SU-DHL-6 (cell line): ENCODE data around the gene C12orf75.

Experiments used
- H2AFZ ChIP-seq: fragments of 200-600 bp; sonication (generic); 2 replicates; pipeline ENCODE4 v1.6.1; 2014; ENCODE audit warnings: low read depth, mild to moderate bottlenecking, moderate library complexity, mixed read lengths, antibody characterized with exemption, low read length; ENCODE audit not compliant: severe bottlenecking
- H3F3A ChIP-seq: fragments of 200-600 bp; shearing (Covaris generic); 2 replicates; pipeline ENCODE4 v1.6.0; 2016; ENCODE audit warnings: antibody characterized with exemption, mild to moderate bottlenecking; ENCODE audit not compliant: insufficient read depth
- H3K27ac ChIP-seq: fragments of 200-600 bp; sonication (generic); 2 replicates; pipeline ENCODE4 v1.5.1; 2016; ENCODE audit warnings: low read depth, mild to moderate bottlenecking, low read length, moderate library complexity, mixed read lengths
- H3K27me3 ChIP-seq: fragments of 200-600 bp; sonication (generic), shearing (Covaris generic); 2 replicates; pipeline ENCODE4 v1.6.0; 2014; ENCODE audit warnings: mild to moderate bottlenecking, low read length
- H3K36me3 ChIP-seq: fragments of 200-600 bp; sonication (generic); 2 replicates; pipeline ENCODE4 v1.6.1; 2014; ENCODE audit warnings: mild to moderate bottlenecking, low read length, mixed read lengths
- H3K4me2 ChIP-seq: fragments of 300-600, 200-600 bp; shearing (Covaris generic), sonication (generic); 2 replicates; pipeline ENCODE4 v1.6.0; 2014; ENCODE audit warnings: low read length, low read depth, mild to moderate bottlenecking; ENCODE audit not compliant: poor library complexity, severe bottlenecking
- H3K4me3 ChIP-seq: fragments of 200-600 bp; sonication (generic); 2 replicates; pipeline ENCODE4 v1.5.1; 2014; ENCODE audit warnings: antibody characterized with exemption, low read length, mild to moderate bottlenecking, mixed read lengths; ENCODE audit not compliant: insufficient read depth, poor library complexity, severe bottlenecking
- H3K79me2 ChIP-seq: fragments of 200-600 bp; sonication (generic); 2 replicates; pipeline ENCODE4 v1.6.1; 2014; ENCODE audit warnings: mild to moderate bottlenecking, low read length, moderate library complexity; ENCODE audit not compliant: insufficient read depth
- H3K9ac ChIP-seq: fragments of 200-600 bp; sonication (generic); 2 replicates; pipeline ENCODE4 v1.7.0; 2014; ENCODE audit warnings: mild to moderate bottlenecking, low read length
- H3K9me2 ChIP-seq: fragments of 200-600 bp; sonication (generic); replicated peaks from 2 replicates; pipeline ENCODE4 v1.6.1; 2014; ENCODE audit warnings: low read length; ENCODE audit not compliant: insufficient read depth
- H3K9me3 ChIP-seq: fragments of 200-600 bp; sonication (generic); 2 replicates; pipeline ENCODE4 v1.6.1; 2014; ENCODE audit warnings: low read length, mixed read lengths; ENCODE audit not compliant: insufficient read depth
- H4K20me1 ChIP-seq: fragments of 200-600 bp; sonication (generic); 2 replicates; pipeline ENCODE4 v1.6.1; 2014; ENCODE audit warnings: low read depth, mild to moderate bottlenecking, antibody characterized with exemption, low read length, moderate library complexity, mixed read lengths
- CTCF ChIP-seq: fragments of 200-600 bp; sonication (generic); IDR thresholded peaks from one replicate; pipeline ENCODE4 v1.5.1; 2017; ENCODE audit warnings: antibody characterized with exemption, mild to moderate bottlenecking, low read length, moderate library complexity; ENCODE audit not compliant: insufficient read depth, poor library complexity, severe bottlenecking
- EZH2phosphoT487 ChIP-seq: fragments of 200-600 bp; sonication (generic), shearing (Covaris generic); conservative IDR thresholded peaks from 2 replicates; pipeline ENCODE4 v1.6.1; 2018; ENCODE audit warnings: mild to moderate bottlenecking, antibody characterized with exemption, low read length, moderate library complexity, mixed read lengths

Gene C12orf75

GRCh38 chr12:105318651-105319483 is 11.6 kb upstream of the C12orf75 start:
- Histone ChIP-seq H3K27ac (no peak overlapping the region), H3F3A (no peaks in the 10 kb centered on the region), H4K20me1 (no peaks in the 10 kb centered on the region), H3K4me2 (no peak overlapping the region), H3K9me3 (peaks cover 4% of the 10 kb centered on the region; the same call in 1 of the 2 replicates), H3K36me3 (0 out of 2 replicates have a peak, but pooled peaks cover 2% of the 10 kb centered on the region), H2AFZ (no peak overlapping the region), H3K27me3 (no peaks in the 10 kb centered on the region), H3K4me3 (no peak overlapping the region), H3K9ac (no peak overlapping the region), H3K9me2 (no peaks in the 10 kb centered on the region), H3K79me2 (no peaks in the 10 kb centered on the region)
- TF ChIP-seq EZH2phosphoT487, result no peak
- TF ChIP-seq CTCF, result no peak

GRCh38 chr12:105319691-105320209 is 10.7 kb upstream of the C12orf75 start:
- H4K20me1 ChIP-seq, result no peaks in the 10 kb centered on the region
- no peak overlapping the region for H3K9ac ChIP-seq
- H2AFZ ChIP-seq, result no peak overlapping the region
- no peaks in the 10 kb centered on the region for H3K79me2 ChIP-seq
- TF ChIP-seq CTCF (peak; percentile 13), EZH2phosphoT487 (no peak)
- H3K27ac ChIP-seq, result no peak overlapping the region
- H3K27me3 ChIP-seq, result no peaks in the 10 kb centered on the region
- no peak overlapping the region for H3K4me2 ChIP-seq
- H3K9me3 ChIP-seq, result no peaks in the 10 kb centered on the region
- no peak overlapping the region for H3K4me3 ChIP-seq
- no peaks in the 10 kb centered on the region for H3K9me2 ChIP-seq
- H3F3A ChIP-seq, result no peaks in the 10 kb centered on the region
- no peaks in the 10 kb centered on the region for H3K36me3 ChIP-seq

- no peak overlapping the region for H3K4me2 ChIP-seq
- no peak overlapping the region for H3K27ac ChIP-seq
- H3K79me2 ChIP-seq, result no peaks in the 10 kb centered on the region
- no peaks in the 10 kb centered on the region for H4K20me1 ChIP-seq
- no peaks in the 10 kb centered on the region for H3K9me2 ChIP-seq
- no peak overlapping the region for H3K9ac ChIP-seq
- TF ChIP-seq CTCF (peak; percentile 17), EZH2phosphoT487 (no peak)
- H3K27me3 ChIP-seq, result no peaks in the 10 kb centered on the region
- H3K36me3 ChIP-seq, result no peaks in the 10 kb centered on the region
- H3K9me3 ChIP-seq, result no peaks in the 10 kb centered on the region
- H3K4me3 ChIP-seq, result no peak overlapping the region
- H3F3A ChIP-seq, result no peaks in the 10 kb centered on the region
- no peak overlapping the region for H2AFZ ChIP-seq
Measured at GRCh38 chr12:105321125-105321524, 9.4 kb upstream of the C12orf75 start.
